ENCODE results near the gene AMZ1.

GRCh38 chr7:2687338-2687869 is 598 bp upstream of the AMZ1 start:
- TF ChIP-seq POLR2A (IDR thresholded peaks at IDR 0.05) (no peak), CTCF (IDR thresholded peaks at IDR 0.05) (no peak), POLR2AphosphoS5 (IDR thresholded peaks at IDR 0.05) (no peak)

Data from prostate gland (tissue), 2 donors.